A549 (cell line): ENCODE data around the gene BCL2.

Experiments
- HDAC2 ChIP-seq: fragments of 200-600 bp; sonication (generic); IDR thresholded peaks from 2 replicates; pipeline ENCODE4 v1.6.1; 2016
- POLR2A ChIP-seq: IDR thresholded peaks from 2 replicates; pipeline ENCODE4 v1.6.1; 2012; ENCODE audit warnings: mild to moderate bottlenecking, low read length
- RAD21 ChIP-seq, 2 experiments: fragments of >200 bp in 1 of 2; sonication (Bioruptor Twin) in 1 of 2; formaldehyde crosslinking in 1 of 2; IDR thresholded peaks in 1 of 2; conservative IDR thresholded peaks in 1 of 2; 2 replicates in 1 of 2; 3 replicates in 1 of 2; pipeline ENCODE4 v1.6.1; 2012 to 2018; ENCODE audit warnings: inconsistent platforms in 1 of 2
- SMC3 ChIP-seq: fragments of >200 bp; sonication (Bioruptor Twin); formaldehyde crosslinking; IDR thresholded peaks from 3 replicates; pipeline ENCODE4 v1.6.1; 2018; ENCODE audit warnings: inconsistent platforms
- TF ChIP-seq, protein P1 (sequence below): fragments of >200 bp; sonication (Bioruptor Twin); formaldehyde crosslinking; IDR thresholded peaks from 3 replicates; pipeline ENCODE4 v1.5.1; 2016

GRCh38 chr18:63313396-63313917 is 6.1 kb downstream of the BCL2 start:
- TF ChIP-seq POLR2A (no peak), SMC3 (no peak), HDAC2 (no peak), RAD21 (conservative IDR thresholded peaks at IDR 0.05 in 1 of 2, IDR thresholded peaks at IDR 0.05 in 1 of 2) (no peak)
- TF ChIP-seq, protein P1, sequence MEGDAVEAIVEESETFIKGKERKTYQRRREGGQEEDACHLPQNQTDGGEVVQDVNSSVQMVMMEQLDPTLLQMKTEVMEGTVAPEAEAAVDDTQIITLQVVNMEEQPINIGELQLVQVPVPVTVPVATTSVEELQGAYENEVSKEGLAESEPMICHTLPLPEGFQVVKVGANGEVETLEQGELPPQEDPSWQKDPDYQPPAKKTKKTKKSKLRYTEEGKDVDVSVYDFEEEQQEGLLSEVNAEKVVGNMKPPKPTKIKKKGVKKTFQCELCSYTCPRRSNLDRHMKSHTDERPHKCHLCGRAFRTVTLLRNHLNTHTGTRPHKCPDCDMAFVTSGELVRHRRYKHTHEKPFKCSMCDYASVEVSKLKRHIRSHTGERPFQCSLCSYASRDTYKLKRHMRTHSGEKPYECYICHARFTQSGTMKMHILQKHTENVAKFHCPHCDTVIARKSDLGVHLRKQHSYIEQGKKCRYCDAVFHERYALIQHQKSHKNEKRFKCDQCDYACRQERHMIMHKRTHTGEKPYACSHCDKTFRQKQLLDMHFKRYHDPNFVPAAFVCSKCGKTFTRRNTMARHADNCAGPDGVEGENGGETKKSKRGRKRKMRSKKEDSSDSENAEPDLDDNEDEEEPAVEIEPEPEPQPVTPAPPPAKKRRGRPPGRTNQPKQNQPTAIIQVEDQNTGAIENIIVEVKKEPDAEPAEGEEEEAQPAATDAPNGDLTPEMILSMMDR: no peak
